G401 (cell line): Measurements from ENCODE around the gene NAPA. TPM values are rescaled to one million over a fixed set of nuclear protein-coding genes. Genes with fewer than 3 reads are reported as not detected.

Experiments used
- DNase-seq: peaks from one replicate; pipeline ENCODE4 v3.0.0-alpha.2; 2015; ENCODE audit warnings: low spot score
- in situ Hi-C: cut with HindIII; loops from 2 replicates; pipeline ENCODE4 v1.10.0; 2016; ENCODE audit warnings: low sequenced_read_pairs, mixed read lengths
- total RNA-seq: library from RNA; depleted of rRNA; stranded (reverse); fragments of >200 nt; shearing (Covaris generic); gene quantifications from 2 replicates; pipeline ENCODE4 v1.2.3, GENCODE V29; 2014

The NAPA gene
- total RNA-seq, 1 experiment from 2014 or later = 75.9 TPM

DNA sequence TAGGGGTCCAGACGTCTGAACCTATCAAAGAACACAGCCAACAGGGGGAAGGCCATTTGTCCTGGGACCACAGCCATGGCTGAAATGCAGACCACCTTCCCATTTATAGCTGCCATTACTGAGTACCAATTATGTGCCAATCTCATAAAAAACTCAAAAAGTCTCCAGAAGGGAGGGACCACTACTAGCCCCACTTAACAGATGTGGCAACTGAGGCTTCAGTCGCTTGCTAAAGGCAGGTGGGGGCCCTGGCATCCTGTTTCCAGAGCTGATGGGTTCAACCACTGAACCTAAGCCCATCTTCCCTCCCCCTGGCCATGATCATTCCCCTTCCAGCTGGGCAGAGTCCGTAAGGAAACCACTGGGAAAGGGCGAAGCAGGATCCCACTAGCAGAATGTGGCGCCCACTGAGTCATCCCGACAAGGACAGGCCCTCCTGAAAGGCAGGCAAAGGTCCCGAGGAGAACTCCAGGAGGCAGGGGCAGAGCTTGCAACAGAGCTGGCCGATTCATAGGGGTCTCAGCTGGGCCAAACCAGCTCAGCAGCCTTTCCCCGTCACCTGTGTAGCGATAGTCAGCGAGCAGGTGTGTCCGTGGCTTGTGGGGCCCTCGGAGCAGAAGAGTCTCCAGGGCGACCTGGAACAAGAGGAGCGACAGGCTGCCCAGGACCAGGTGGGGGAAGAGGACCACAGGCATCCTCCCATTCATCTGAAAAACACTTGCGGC is 14.3 kb upstream of the NAPA start:
- DNase-seq = no peak
- in situ Hi-C loops = no loop called here

DNA sequence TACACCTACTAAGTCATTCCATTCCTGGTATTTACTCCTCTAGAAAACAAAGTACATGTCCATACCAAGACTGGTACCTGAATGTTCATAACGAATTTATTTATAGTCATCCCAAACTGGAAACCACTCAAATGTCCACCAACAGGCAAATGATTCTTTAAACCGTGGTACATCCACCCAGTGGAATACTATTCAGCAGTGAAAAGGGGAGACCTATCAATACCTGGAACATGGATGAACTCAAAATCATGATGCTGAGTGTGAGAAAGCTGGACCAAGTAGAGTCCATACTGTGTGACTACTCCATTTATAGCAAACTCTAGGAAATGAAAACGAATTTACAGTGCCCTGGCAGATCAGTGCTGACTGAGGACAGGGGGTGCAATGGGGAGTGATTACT is 11.9 kb upstream of the NAPA start:
- DNase-seq = no peak
- in situ Hi-C loops = no loop called here

DNA sequence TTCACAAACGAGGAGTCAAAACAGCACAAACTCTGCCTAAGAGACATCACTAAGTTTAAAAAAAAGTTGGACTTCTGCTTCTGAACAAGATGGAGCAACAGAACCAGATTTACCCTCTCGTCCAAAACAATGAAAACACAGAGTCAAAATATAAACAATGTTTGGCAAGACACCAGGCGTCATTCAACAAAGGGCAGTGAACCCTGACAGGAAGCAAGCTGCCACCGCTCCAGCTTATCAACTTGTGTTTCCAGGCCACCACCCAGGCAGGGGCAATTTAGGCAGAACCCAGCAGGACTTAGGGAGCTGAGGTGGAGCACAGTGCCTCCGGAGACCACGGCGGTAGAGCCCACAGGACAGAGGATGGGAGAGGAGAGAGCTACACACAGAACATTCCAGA is 8.6 kb upstream of the NAPA start:
- DNase-seq = no peak
- in situ Hi-C loops = no loop called here

DNA sequence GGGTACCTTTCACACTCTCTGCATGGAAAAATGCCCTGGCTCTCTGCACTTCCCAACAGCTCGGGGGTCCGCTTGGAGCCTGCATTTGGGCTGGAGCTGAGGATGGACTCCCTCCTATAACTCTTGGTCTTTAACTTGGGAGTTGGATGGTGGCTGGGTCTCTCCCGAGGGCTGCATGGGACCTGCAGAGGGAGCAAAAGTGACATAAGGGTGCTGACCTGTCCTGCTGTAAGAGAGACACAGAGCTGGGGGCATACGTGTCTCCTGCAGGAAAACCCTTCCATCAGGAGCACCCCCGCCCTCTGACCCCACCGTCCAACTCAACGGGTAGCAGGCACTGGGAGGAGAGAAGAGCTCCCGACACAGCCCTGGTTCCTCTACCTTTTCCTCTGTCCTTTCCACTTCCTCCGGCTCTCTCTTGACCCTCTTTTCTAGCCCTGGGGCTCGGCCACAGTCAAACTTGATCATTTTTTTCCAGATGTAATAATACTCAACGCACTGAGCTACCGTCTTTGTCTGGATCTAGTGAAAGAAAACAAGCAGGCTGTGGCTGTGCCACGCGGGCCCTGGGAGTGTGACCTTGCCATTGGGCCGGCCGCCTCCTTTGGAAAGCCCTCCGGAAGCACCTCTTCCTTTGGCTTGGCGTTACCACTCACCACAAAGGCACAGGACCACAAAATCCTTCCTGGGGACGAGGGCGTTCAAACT is 6.8 kb upstream of the NAPA start:
- no peak for DNase-seq
- in situ Hi-C loops = no loop called here

DNA sequence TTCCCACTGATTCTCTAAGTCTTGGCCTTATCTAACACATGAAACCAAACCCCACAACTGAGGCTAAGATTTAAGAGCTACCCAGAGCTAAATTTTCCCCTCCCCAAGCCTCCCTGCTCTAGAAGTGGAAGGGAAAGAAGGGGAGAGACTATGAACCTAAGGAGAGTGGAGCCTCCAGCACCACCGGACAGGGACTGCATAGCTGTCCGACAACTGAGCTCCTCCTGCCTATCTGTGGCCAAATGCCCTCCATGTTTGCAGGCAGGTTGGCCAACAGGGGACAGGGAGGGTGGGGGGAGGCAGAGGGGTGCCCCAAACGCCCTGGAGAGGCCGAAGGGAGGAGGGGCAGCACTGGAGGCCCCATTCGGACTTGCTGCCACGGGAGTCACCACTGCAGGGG is 6.0 kb upstream of the NAPA start:
- in situ Hi-C loops = no loop called here
- DNase-seq = no peak

DNA sequence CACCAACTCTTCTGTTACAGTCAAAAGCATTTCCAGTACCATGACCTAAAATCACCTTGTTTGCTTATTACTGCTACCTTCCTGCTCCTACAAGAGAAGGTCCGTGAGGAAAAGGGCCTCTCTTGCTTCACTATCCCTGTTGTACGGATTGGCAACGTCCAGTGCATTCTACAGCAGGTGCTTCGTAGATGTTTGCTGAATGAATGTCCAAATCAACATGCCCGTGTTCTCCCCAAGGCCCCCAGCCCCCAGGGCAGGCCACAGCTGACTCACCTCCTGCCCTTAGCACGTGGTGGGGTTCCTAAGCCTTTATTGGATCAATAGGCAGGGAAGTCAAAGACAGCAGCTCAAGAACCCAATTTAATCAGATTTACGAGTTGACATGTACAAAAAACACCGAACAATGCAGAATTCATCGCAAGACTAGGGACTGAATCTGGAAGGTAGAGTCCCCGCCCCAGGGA is 5.5 kb upstream of the NAPA start:
- DNase-seq = no peak
- in situ Hi-C loops = no loop called here

DNA sequence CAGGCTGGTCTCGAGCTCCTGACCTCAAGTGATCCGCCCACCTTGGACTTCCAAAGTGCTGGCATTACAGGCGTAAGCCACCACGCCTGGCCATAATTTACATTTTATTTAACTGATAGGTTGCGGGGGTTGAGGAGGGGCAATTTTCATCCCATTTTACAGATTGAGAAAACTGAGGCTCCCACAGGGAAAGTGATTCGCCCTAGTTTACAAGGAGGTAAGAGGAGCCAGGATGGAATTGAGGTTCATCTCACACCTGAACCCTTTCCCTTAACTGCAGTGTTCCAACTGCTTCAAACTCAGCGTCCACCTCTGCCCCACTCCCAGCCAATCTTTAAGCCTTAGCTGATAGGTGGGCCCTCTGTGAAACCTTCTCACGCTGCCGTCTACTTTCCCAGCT is 4.0 kb upstream of the NAPA start:
- in situ Hi-C loops = no loop called here
- DNase-seq = no peak

DNA sequence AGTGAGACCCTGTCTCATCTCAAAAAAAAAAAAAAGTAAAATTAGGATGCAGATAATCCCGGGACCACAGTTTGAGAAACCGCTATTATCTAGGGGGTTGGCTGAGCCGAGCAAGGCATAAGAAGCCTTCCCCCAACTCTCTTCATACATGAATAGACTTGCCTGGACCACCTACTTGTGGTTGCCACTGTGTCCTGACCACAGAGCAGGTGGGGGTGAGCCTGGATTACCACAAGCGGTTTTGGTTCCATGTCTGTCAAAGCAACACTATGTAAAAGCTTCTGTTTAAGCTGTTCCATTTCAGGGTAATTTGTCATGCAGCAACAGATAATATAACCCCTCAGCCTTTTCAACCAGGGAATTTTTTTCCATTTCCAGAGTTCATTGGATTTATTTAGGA is 3.3 kb upstream of the NAPA start:
- in situ Hi-C loops = no loop called here
- no peak for DNase-seq

DNA sequence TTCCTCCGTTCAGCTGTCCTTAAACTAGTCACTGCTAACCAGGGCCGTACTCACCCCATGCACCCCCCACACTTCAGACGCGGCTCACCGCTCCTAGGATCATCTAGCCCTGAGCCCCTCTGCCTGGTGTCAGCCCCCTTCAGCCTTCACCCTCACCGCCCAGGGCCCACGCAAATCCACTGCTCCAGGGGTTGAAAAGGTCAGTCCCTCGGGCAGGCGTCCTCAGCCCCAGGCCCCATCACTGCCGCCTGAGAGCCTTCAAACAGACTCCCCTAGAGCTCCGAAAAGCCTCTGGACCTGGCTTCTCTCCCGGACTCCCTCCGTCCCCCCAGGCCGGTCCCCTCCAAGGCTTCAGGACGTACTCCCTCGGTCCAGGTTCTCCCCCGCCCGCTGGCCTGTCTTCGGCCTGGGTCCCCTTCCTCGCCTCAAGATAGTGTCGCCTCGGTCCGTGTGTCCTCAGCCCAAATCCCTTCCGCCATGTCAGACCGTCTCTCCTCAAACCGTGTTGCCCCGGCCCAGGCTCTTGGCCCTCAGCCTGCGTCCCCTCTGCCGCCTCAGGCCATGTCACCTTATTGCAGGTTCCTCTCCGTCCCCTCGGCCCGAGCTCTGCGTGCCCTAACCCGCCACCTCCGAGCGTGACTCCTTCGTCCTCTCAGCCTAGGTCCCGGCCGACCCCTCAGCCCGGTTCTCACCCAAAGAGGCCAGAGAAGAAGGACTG is 553 bp downstream of the NAPA start:
- DNase-seq = no peak
- in situ Hi-C loops = no loop called here

DNA sequence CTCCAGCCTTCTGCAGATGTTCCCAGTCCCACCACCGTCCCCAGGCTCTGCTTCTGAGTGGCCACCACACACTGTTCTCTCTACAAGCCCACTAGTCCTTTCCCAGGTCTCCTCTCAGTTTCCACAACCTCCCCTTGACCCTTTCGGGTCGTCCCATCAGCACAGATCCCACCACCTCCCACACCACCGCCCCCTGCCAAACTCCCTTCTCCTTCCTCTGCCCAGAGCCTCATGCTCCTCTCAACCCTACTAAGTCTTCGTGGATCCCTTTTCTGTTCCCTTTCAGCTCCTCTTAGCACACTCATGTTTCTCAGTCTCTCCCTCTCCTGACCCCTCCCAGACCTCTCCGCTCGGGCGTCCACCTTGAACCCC is 1.9 kb downstream of the NAPA start:
- in situ Hi-C loops = no loop called here
- no peak for DNase-seq

DNA sequence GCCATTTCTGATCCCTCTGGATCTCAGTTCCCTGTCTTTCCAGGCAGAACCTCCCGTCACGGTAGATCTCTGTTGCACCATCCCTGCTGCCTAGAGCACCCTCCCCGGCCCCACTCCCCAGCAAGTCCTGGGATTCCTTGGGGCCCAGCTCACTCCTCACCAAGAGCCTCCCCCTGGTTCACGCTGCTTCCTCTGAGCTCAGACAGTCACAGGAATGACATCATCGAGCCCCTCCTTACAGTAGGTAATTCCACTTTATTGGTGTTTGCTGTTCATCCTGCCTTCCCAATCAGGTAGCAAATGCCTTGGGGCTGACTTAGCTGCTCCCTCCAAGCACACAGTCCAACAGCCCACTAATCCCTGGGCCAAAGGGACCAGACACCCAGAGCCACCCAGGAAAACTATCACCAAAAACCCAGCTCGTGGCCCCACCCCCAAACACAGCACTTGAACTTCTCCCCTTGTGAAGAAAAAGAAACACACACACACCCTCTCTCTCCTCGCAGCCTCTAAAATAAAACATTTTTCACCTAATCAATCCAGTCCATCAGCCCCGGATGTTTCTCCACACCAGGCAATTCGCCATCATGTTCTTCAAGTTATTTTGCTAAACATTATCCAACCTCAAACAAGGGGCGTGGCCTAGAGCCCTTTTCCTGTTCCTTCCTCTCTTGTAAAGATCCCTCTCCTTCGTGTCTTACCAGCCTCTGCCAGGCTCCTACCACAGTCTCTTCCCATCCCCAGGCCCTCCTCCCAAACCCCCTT is 2.5 kb downstream of the NAPA start:
- no peak for DNase-seq
- in situ Hi-C loops = no loop called here

DNA sequence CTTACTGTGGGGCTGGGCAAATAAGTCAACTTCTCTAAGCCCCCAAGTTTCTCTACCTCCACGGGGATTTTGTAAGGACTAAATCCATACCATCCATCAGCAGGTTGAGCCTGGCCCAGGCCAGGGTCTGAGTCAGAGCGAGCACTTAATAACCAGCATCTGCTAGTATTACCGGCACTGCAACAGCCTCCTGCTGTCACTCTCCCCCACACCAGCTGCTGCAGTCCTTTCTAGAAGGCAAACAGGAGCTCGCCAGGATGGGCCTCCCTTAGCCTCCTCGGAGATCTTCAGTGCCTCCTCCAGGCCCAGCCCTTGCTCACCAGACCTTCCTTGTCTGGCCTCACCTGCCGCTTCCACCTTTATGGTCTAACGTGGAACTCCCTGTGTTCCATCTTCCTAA is 3.2 kb downstream of the NAPA start:
- in situ Hi-C loops = no loop called here
- DNase-seq = peak; percentile 82

DNA sequence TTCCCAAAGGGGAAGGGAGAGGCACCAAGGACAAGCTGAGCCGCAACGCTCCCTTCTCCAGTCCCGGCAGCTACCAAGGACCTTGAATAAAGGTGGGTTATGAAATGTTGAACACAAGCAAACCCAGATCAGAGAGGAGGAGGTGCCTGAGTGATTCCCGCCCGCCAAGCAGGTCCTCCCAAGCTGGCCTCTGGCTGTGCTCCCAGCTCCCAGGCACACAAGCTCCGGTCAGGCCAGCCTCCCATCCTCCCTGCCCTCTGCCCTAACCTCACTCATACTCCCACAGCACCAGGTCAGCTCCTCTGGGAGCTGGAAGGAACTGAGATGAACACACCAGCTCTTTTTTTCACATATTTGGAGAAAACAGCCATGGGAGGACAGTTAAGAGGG is 3.7 kb downstream of the NAPA start:
- peak; percentile 81 for DNase-seq
- in situ Hi-C loops = no loop called here

DNA sequence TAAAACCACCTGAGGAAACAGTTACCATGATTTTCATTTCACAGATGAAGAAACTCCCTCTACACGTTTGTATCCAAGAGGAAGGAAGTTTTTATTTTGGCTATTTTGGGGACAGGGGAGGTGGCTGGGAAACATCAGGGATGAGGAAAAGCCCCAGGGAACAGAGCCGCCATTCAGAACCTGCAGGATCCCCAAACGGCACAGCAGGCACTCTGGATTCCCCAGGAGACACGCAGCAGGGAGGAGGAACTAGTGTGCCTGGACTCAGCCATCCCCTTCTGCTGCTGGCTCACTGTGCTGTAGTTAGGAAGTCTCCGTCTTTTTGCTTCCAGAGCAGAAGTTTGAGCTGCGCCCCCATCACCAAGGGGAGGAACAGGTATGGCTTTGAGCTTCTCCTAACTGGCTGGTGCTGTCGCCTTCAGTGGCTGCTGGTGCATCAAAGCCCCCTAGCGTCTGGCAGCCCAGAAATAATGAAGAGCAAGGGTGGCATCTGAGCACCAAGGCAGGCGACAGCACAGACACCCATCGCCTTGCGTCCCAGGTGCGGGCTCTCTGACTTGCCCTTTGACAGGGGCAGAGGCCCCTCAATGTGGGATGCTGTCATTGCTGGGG is 4.2 kb downstream of the NAPA start:
- in situ Hi-C loops = no loop called here
- peak; percentile 59 for DNase-seq

DNA sequence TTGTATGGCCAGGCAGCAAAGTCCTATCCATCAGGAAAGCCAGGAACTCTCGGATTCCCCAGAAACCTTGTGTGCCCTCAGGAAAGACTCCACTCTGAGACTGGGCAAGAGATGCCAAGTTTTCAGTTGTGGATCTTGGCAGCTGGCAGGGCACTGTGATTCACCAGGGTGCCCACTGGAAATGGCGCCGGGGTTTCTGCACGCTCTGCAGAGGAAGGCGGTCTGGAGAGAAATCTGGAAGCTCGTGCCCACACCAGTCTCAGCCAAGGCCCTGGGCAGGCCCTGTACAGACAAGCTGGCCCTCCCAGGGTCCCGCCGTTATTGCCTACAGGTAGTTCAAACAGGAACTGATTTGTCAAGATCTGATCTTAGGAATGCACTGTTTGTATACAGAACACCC is 4.9 kb downstream of the NAPA start:
- DNase-seq = no peak
- in situ Hi-C loops = no loop called here

DNA sequence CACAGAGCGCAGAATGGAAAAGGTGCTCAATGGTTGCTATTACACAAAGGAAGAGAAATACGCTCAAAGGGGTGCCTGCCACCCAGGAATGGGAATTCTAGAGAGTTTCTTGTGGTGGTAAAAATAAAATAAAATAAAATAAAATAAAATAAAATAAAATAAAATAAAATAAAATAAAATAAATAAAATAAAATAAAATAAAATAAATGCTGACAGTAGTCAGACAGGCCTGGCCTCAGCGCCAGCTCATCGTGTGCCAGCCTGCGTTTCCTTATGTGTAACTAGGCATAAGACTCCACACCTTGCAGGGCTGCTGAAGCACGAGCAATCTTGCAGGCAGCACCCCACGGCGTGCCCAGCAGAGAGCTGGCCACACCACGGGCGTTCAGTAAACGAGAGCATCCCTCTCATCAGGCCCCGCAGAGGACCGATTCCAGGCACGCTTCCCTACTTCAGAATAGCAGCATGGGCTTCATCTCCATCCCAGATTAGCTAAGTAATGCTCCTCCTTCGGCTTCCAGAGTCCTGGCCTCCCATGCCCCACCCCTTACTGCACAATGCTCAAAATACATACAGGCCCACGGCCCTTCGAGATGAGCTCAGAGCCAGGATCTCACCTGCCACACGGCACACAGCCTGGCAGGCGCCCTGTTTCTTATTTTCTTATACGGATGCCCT is 5.6 kb downstream of the NAPA start:
- in situ Hi-C loops = no loop called here
- peak; percentile 86 for DNase-seq

DNA sequence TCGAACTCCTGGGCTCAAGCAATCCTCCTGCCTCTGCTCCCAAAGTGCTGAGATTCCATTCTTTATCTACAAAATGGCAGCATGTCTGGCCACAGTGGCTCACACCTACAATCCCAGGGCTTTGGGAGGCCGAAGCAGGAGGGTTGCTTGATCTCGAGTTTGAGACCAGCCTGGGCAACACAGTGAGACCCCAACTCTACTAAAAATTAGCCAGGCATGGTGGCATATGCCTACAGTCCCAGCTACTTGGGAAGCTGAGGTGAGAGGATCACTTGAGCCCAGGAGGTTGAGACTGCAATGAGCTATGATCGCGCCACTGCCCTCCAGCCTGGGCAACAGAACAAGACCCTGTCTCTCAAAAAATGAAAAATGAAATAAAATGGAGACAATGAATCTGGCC is 6.1 kb downstream of the NAPA start:
- in situ Hi-C loops = no loop called here
- no peak for DNase-seq

DNA sequence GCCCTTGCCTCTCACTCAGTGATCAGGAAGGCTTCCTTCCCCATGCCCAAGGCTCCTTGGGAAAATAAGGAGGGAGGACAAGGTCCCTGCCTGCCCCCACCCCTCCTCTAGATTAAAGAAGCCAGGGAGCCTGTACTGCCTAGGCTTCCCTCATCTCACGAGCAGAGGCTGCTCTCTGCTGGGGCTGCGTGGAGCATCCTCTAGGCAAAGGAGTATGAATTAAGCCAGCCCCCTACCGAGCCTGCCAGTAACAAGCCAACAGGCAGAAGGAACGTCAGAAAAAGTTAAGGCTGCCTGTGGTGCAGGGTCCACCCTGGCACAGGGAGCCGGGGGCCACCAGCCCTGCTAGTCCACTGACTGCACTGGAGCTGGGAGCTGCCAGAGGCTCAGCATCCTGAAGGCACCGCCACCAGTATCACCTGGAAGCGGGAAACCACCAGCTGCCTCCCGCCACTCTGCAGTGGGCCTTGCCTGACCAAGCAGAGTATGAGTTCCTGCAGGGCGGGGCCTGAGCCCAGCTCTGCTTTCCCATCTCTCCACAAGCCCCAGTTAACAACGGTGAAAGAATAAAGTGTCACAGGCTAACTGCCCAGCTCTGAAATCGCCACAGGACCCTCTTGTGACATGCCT is 6.8 kb downstream of the NAPA start:
- in situ Hi-C loops = no loop called here
- DNase-seq = peak; percentile 94
